Testis (tissue), 3 donors: Measurements from ENCODE around the gene MATK. TPM values are rescaled to one million over a fixed set of nuclear protein-coding genes. Genes with fewer than 3 reads are reported as not detected.

ENCODE experiments used
- DNase-seq: peaks from one replicate; pipeline ENCODE4 v3.0.0-alpha.2; 2019
- H3K27ac ChIP-seq, 2 donors: fragments of 200-600 bp; sonication (generic); one replicate each; pipeline ENCODE4 v1.5.1; 2019
- H3K27me3 ChIP-seq: fragments of 200-600 bp; sonication (generic); one replicate; pipeline ENCODE4 v1.5.1; 2019
- H3K36me3 ChIP-seq: fragments of 200-600 bp; sonication (generic); one replicate; pipeline ENCODE4 v1.5.1; 2017; ENCODE audit warnings: low read depth; ENCODE audit errors: missing control alignments
- H3K4me1 ChIP-seq: fragments of 200-600 bp; sonication (generic); one replicate; pipeline ENCODE4 v1.5.1; 2019
- H3K4me3 ChIP-seq, 2 donors: fragments of 200-600 bp; sonication (generic); one replicate each; pipeline ENCODE4 v1.5.1; 2017 to 2019
- H3K9me3 ChIP-seq: fragments of 200-600 bp; sonication (generic); one replicate; pipeline ENCODE4 v1.5.1; 2017
- CTCF ChIP-seq, 3 experiments: fragments of 450-650 bp in 2 of 3; fragments of 200-600 bp in 1 of 3; sonication (generic) in 1 of 3; IDR thresholded peaks; one replicate each; pipeline ENCODE4 v1.5.1; 2016 to 2019; ENCODE audit warnings: antibody characterized with exemption in 3 of 3, mild to moderate bottlenecking in 2 of 3, moderate library complexity in 1 of 3
- POLR2A ChIP-seq: fragments of 450-650 bp; IDR thresholded peaks from one replicate; pipeline ENCODE4 v1.6.1; 2017; ENCODE audit warnings: antibody characterized with exemption, mild to moderate bottlenecking, moderate library complexity
- WGBS, 2 donors: methylation state at CpG; one replicate each; pipeline ENCODE4 v1.1.5; 2018; 5-methylcytosine and 5-hydroxymethylcytosine counted together
- intact Hi-C: fragments of 100-400 bp; cut with DNase I; formaldehyde crosslinking; loops from one replicate; pipeline ENCODE4 v1.15.1; 2023; ENCODE audit warnings: low total_unique reads
- polyA plus RNA-seq: library from polyadenylated mRNA; stranded (reverse); fragments of 350-450 nt; fragmentation: Illumina TruSeq; extraction: RNeasy Lipid Tissue Mini Kit (QIAGEN cat#74804); gene quantifications from one replicate; pipeline ENCODE4 v1.2.3, GENCODE V29; 2014; ENCODE audit warnings: low read depth, low replicate concordance; ENCODE audit not compliant: insufficient read depth
- total RNA-seq, 2 donors: library from RNA; depleted of rRNA; stranded (reverse); fragments of >200 nt; gene quantifications; one replicate each; pipeline ENCODE4 v1.2.3, GENCODE V29; 2016

Gene MATK
- total and polyA plus RNA-seq, 3 donors from 2014 or later = 6.0 to 10.1 (median 10.1) TPM

- no peak overlapping the region for H3K4me3 ChIP-seq
- no peak for TF ChIP-seq CTCF (IDR thresholded peaks at IDR 0.05)
- TF ChIP-seq POLR2A = no peak
- no peak for DNase-seq
- intact Hi-C loops = no loop called here
- H3K9me3 ChIP-seq = no peaks in the 10 kb centered on the region
- no peaks in the 10 kb centered on the region for H3K27me3 ChIP-seq
- no peak overlapping the region for H3K27ac ChIP-seq
- no peaks in the 10 kb centered on the region for H3K36me3 ChIP-seq
- H3K4me1 ChIP-seq = peaks cover under 1% of the 10 kb centered on the region
- 60 to 89% methylated on average over 2 of the region's 2 CpGs for WGBS, 2 donors
These were observed 10.8 kb downstream of the MATK start for GRCh38 chr19:3775374-3775711.

GRCh38 chr19:3774621-3775373 is 11.4 kb downstream of the MATK start:
- no peaks in the 10 kb centered on the region for H3K9me3 ChIP-seq
- intact Hi-C loops = no loop called here
- no peaks in the 10 kb centered on the region for H3K27me3 ChIP-seq
- no peak overlapping the region for H3K4me3 ChIP-seq
- 52 to 63% methylated on average over 11 to 22 of the region's 25 CpGs for WGBS, 2 donors
- no peaks in the 10 kb centered on the region for H3K36me3 ChIP-seq
- DNase-seq = no peak
- peaks cover 4% of the 10 kb centered on the region for H3K4me1 ChIP-seq
- TF ChIP-seq CTCF (IDR thresholded peaks at IDR 0.05) (no peak), POLR2A (no peak)
- no peak overlapping the region for H3K27ac ChIP-seq

DNA sequence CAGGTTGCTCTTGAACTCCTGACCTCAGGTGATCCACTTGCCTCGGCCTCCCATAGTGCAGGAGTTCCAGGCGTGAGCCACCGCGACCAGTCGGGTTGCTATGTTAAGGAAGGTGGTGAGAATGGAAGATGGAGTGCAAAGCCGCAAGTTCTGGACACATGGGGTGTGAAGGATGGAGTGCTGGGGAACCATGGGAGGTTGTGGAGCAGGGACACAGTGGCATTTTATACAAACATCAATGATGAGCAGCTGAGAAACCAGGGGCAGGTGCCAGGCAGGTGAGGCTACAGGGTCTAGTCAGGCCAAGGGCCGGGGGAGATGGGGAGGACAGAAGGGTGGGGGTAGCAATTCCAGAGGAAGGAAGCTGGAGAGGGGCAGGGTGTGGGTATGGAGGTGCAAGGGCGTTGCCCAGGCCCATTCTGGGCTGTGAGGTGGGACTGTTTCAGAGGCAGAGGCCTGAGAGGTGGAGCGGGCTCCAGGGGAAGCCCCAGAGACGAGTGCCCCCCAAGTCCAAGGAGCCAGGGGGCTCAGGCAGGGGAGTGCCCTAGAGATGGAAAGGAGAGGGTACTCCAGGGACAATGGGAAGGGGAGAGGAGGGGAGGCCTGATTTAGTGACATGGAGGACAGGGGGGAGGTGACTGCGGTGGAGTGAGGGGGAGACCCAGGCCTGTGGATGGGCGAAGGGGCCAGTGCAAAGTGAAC is 12.2 kb downstream of the MATK start:
- Histone ChIP-seq H3K4me3 (no peak overlapping the region), H3K4me1 (peaks cover 4% of the 10 kb centered on the region), H3K9me3 (no peaks in the 10 kb centered on the region), H3K27me3 (no peaks in the 10 kb centered on the region), H3K36me3 (no peaks in the 10 kb centered on the region), H3K27ac (no peak overlapping the region)
- no peak for TF ChIP-seq POLR2A
- TF ChIP-seq CTCF (IDR thresholded peaks at IDR 0.05) = no peak
- intact Hi-C loops = no loop called here
- no peak for DNase-seq
- WGBS, 2 donors = 85 to 90% methylated on average over 12 of the region's 12 CpGs

- intact Hi-C loops = no loop called here
- WGBS, 2 donors = 38 to 56% methylated on average over 10 to 23 of the region's 23 CpGs
- no peaks in the 10 kb centered on the region for H3K36me3 ChIP-seq
- no peak for DNase-seq
- peaks cover 4% of the 10 kb centered on the region for H3K4me1 ChIP-seq
- H3K27me3 ChIP-seq = no peaks in the 10 kb centered on the region
- H3K9me3 ChIP-seq = no peaks in the 10 kb centered on the region
- no peak for TF ChIP-seq CTCF (IDR thresholded peaks at IDR 0.05)
- TF ChIP-seq POLR2A = no peak
- H3K4me3 ChIP-seq = no peak within 1 kb of the TSS
- no peak within 1 kb of the TSS for H3K27ac ChIP-seq
These were observed 14.2 kb downstream of the MATK start, which contains the start of gene RAX2 for GRCh38 chr19:3771906-3772455. Gene RAX2, minus strand, starts transcription at chr19:3772228. Its CDS starts 486 bp downstream, at chr19:3771742.
